ENCODE measurements around the gene PAX2. TPM values are rescaled to one million over a fixed set of nuclear protein-coding genes. Genes with fewer than 3 reads are reported as not detected.
A peak's percentile ranks its signal among the peaks of the same experiment; 100 is the strongest.

Gene PAX2
- total RNA-seq, 1 donor from 2014 or later, result 17.4 TPM

GRCh38 chr10:100739517-100740368 is 5.6 kb upstream of the PAX2 start:
- Mint-ChIP-seq H3K4me1 (ENCODE audit: unreplicated experiment) (peaks cover 53% of the 10 kb centered on the region), H3K9me3 (ENCODE audit: unreplicated experiment) (no peaks in the 10 kb centered on the region), H3K36me3 (ENCODE audit: low read depth, unreplicated experiment) (peaks cover 6% of the 10 kb centered on the region), H3K27ac (ENCODE audit: unreplicated experiment) (no peak overlapping the region), H3K4me3 (ENCODE audit: unreplicated experiment) (peak overlapping the region; percentile 91), H3K27me3 (ENCODE audit: unreplicated experiment) (peaks cover 44% of the 10 kb centered on the region)
- no peak for DNase-seq (ENCODE audit: low spot score)
- TF ChIP-seq CTCF (IDR thresholded peaks at IDR 0.05; ENCODE audit: unreplicated experiment), result no peak

DNA sequence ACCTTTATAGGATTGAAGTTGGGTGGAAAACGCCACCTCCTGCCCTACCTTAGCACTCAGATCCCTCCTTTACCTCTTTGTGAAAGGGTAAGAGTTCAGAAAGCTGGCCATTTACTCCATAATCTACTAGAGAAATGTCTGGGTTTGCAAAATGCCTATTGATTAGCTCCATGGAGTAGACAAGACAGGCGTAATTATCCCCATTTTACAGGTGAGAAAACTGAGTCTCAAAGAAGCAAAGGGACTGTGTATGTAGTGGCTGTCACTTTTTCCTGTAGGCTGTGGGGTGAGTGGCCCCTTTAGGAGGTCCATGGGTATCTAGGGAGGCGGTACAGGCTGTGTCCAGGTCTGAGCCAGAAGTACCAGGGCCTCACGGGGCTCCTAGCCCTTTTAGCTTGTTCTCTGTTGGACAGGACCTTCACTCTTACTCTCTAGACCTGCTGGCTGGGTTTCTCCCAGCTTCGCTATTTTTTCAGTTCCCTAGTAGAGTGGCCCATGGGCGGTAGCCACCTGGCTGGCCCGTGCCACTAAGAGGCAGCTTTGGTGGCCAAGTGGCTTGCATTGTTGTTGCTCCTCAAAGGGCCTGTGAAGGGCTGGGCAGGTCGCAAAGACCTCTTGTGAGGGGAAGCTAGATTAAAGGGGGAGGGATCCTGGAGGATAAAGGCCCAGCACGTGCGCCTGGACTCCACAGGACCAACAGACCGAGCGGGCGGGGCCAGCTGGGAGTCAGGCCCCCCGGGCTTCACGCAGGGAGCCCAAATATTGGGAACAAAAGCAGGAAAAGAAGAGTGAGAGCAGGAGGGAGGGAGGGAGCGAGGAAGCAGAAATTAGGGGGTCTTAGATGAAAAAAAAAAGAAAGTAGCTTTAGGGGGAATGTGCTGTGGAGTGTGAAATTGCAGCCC is 4.7 kb upstream of the PAX2 start:
- no peak for DNase-seq (ENCODE audit: low spot score)
- TF ChIP-seq CTCF (IDR thresholded peaks at IDR 0.05; ENCODE audit: unreplicated experiment), result no peak
- peaks cover 6% of the 10 kb centered on the region for H3K36me3 Mint-ChIP-seq (ENCODE audit: low read depth, unreplicated experiment)
- no peaks in the 10 kb centered on the region for H3K9me3 Mint-ChIP-seq (ENCODE audit: unreplicated experiment)
- peaks cover 41% of the 10 kb centered on the region for H3K27me3 Mint-ChIP-seq (ENCODE audit: unreplicated experiment)
- no peak overlapping the region for H3K27ac Mint-ChIP-seq (ENCODE audit: unreplicated experiment)
- H3K4me3 Mint-ChIP-seq (ENCODE audit: unreplicated experiment), result peak overlapping the region; percentile 85
- peaks cover 48% of the 10 kb centered on the region for H3K4me1 Mint-ChIP-seq (ENCODE audit: unreplicated experiment)

DNA sequence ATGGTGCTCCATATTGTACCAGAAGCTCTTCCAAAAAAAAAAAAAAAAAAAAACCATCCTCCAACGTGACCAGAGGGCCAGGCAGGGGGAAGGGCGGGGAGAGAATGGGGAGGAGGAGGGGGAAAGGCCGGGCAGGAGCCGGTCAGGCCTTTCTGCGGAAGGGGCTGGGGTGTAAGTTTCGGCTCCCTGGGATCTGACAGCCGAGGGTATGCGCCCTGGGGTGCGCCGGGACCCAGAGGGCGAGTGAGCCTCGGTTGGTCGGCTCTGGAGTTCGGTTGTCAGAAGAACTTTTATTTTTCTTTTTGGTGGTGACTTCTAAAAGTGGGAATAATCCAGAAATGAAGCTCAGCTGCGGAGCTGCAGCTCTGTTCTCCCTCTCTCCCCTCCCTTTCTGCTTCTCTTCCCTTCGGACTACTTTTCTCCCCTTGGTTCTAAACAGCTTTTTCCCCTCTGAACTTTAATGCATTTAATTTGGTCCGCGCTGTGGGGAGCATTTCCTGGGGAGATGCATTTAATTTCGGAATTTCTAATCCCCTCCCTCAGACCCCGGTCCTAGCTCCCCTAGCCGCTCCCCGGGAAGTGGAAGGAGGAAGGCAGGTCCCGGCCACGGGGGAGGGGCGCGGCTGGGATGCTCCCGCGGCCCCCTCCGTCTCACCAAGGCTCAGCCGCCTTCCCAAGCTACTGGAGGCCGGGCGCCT is 3.9 kb upstream of the PAX2 start:
- peaks cover 49% of the 10 kb centered on the region for H3K4me1 Mint-ChIP-seq (ENCODE audit: unreplicated experiment)
- peak overlapping the region; percentile 73 for H3K4me3 Mint-ChIP-seq (ENCODE audit: unreplicated experiment)
- no peak overlapping the region for H3K27ac Mint-ChIP-seq (ENCODE audit: unreplicated experiment)
- no peak for TF ChIP-seq CTCF (IDR thresholded peaks at IDR 0.05; ENCODE audit: unreplicated experiment)
- H3K36me3 Mint-ChIP-seq (ENCODE audit: low read depth, unreplicated experiment), result peaks cover 9% of the 10 kb centered on the region
- peaks cover 44% of the 10 kb centered on the region for H3K27me3 Mint-ChIP-seq (ENCODE audit: unreplicated experiment)
- no peak for DNase-seq (ENCODE audit: low spot score)
- no peaks in the 10 kb centered on the region for H3K9me3 Mint-ChIP-seq (ENCODE audit: unreplicated experiment)

DNA sequence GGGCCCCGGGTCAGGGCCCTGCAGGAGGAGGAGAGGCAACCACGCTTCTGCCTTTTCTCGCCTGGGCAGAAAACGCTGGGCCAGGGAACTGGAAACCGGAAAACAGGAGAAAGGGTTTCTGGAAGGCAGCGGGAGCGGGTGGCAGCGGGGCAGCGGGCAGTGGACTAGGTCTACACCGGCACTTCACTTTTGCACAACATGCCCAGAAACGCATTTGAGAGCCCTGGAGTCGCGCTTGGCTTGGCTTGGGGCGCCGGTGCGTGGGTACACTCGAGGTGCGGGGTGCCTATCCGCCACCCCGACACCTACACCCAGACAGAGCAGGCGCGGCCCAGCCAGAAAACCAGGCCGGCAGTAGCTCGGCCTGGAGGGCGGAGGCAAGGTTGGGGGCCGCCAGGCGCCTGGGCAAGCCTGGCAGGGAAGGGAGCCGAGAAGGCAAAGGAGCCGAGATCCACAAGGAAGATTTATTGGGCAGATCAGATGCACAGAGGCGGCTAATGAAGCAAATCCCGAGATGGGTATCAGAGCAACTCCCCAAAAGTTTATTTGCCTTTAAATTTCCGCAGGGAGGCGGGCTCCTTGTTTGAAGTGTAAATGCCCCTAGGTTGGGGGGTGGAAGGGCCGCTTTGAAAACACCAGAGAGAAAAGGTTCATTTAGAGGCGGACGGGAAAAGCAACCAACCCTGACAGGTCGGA is 3.2 kb upstream of the PAX2 start:
- Mint-ChIP-seq H3K36me3 (ENCODE audit: low read depth, unreplicated experiment) (peaks cover 10% of the 10 kb centered on the region), H3K27ac (ENCODE audit: unreplicated experiment) (no peak overlapping the region), H3K4me1 (ENCODE audit: unreplicated experiment) (peaks cover 50% of the 10 kb centered on the region), H3K9me3 (ENCODE audit: unreplicated experiment) (no peaks in the 10 kb centered on the region), H3K27me3 (ENCODE audit: unreplicated experiment) (peaks cover 45% of the 10 kb centered on the region), H3K4me3 (ENCODE audit: unreplicated experiment) (no peak overlapping the region)
- DNase-seq (ENCODE audit: low spot score), result no peak
- no peak for TF ChIP-seq CTCF (IDR thresholded peaks at IDR 0.05; ENCODE audit: unreplicated experiment)
